Loucy (cell line): Measurements from ENCODE around the gene AMN.

ENCODE experiments used
- H2AFZ ChIP-seq: fragments of 200-600 bp; sonication (generic); 2 replicates; pipeline ENCODE4 v1.6.0; 2016; ENCODE audit warnings: antibody characterized with exemption, mild to moderate bottlenecking, low read length, moderate library complexity
- H3F3A ChIP-seq: fragments of 200-600 bp; 2 replicates; pipeline ENCODE4 v1.6.0; 2016; ENCODE audit warnings: antibody characterized with exemption, low read depth, mild to moderate bottlenecking
- H3K27me3 ChIP-seq: fragments of 200-600 bp; sonication (generic); 2 replicates; pipeline ENCODE4 v1.6.1; 2014; ENCODE audit warnings: low read length, mild to moderate bottlenecking; ENCODE audit not compliant: insufficient read depth, poor library complexity, severe bottlenecking
- H3K36me3 ChIP-seq: fragments of 200-600 bp; sonication (generic); 2 replicates; pipeline ENCODE4 v1.6.1; 2016; ENCODE audit warnings: low read length; ENCODE audit not compliant: insufficient read depth
- H3K4me1 ChIP-seq: fragments of 200-600 bp; sonication (generic); 2 replicates; pipeline ENCODE4 v1.5.1; 2014; ENCODE audit warnings: low read length, mild to moderate bottlenecking; ENCODE audit not compliant: insufficient read depth, poor library complexity, severe bottlenecking
- H3K4me2 ChIP-seq: fragments of 200-600 bp; sonication (generic); 2 replicates; pipeline ENCODE4 v1.6.0; 2014; ENCODE audit warnings: antibody characterized with exemption, low read length, low read depth, mild to moderate bottlenecking; ENCODE audit not compliant: poor library complexity, severe bottlenecking
- H3K4me3 ChIP-seq: fragments of 200-600 bp; sonication (generic); 2 replicates; pipeline ENCODE4 v1.5.1; 2014; ENCODE audit warnings: low read length, mild to moderate bottlenecking, mixed read lengths; ENCODE audit not compliant: poor library complexity, severe bottlenecking
- H3K79me2 ChIP-seq: fragments of 200-600 bp; sonication (generic); 2 replicates; pipeline ENCODE4 v1.6.1; 2014; ENCODE audit warnings: low read length; ENCODE audit not compliant: insufficient read depth
- H3K9ac ChIP-seq: fragments of 200-600 bp; sonication (generic); 2 replicates; pipeline ENCODE4 v1.6.0; 2014; ENCODE audit warnings: mild to moderate bottlenecking, low read depth, low read length, moderate library complexity; ENCODE audit not compliant: poor library complexity, severe bottlenecking
- H3K9me2 ChIP-seq: fragments of 200-600 bp; sonication (generic); replicated peaks from 2 replicates; pipeline ENCODE4 v1.6.1; 2016; ENCODE audit warnings: low read depth, low read length, mixed read lengths
- H3K9me3 ChIP-seq: fragments of 200-600 bp; sonication (generic); 2 replicates; pipeline ENCODE4 v1.6.1; 2014; ENCODE audit warnings: mild to moderate bottlenecking, antibody characterized with exemption, low read length, low read depth; ENCODE audit not compliant: insufficient read depth
- H4K20me1 ChIP-seq: fragments of 200-600 bp; sonication (generic); 2 replicates; pipeline ENCODE4 v1.6.0; 2014; ENCODE audit warnings: antibody characterized with exemption, low read length, mild to moderate bottlenecking; ENCODE audit not compliant: insufficient read depth, poor library complexity, severe bottlenecking
- EZH2phosphoT487 ChIP-seq: fragments of 200-600 bp; IDR thresholded peaks from 2 replicates; pipeline ENCODE4 v1.6.1; 2018; ENCODE audit warnings: antibody characterized with exemption, mild to moderate bottlenecking, moderate library complexity, borderline replicate concordance
- TF ChIP-seq, protein P1 (sequence below): fragments of 200-600 bp; sonication (generic); conservative IDR thresholded peaks from 2 replicates; pipeline ENCODE4 v1.5.1; 2014; ENCODE audit warnings: mild to moderate bottlenecking, antibody characterized with exemption, low read length

The AMN gene

DNA sequence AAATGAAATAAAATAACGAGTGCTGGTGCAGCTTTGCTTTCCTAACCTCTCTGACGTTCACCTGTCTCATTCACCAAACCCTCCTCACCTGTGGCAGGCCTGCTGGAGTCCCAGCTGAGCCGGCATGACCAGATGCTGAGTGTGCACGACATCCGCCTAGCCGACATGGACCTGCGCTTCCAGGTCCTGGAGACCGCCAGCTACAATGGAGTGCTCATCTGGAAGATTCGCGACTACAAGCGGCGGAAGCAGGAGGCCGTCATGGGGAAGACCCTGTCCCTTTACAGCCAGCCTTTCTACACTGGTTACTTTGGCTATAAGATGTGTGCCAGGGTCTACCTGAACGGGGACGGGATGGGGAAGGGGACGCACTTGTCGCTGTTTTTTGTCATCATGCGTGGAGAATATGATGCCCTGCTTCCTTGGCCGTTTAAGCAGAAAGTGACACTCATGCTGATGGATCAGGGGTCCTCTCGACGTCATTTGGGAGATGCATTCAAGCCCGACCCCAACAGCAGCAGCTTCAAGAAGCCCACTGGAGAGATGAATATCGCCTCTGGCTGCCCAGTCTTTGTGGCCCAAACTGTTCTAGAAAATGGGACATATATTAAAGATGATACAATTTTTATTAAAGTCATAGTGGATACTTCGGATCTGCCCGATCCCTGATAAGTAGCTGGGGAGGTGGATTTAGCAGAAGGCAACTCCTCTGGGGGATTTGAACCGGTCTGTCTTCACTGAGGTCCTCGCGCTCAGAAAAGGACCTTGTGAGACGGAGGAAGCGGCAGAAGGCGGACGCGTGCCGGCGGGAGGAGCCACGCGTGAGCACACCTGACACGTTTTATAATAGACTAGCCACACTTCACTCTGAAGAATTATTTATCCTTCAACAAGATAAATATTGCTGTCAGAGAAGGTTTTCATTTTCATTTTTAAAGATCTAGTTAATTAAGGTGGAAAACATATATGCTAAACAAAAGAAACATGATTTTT, 17.1 kb upstream of the AMN start:
- Histone ChIP-seq H3K9ac (no peak overlapping the region), H3K36me3 (peaks cover 10% of the 10 kb centered on the region; the same call in 1 of the 2 replicates), H3K9me3 (no peaks in the 10 kb centered on the region), H3K27me3 (no peaks in the 10 kb centered on the region), H3K4me2 (no peak overlapping the region), H3K4me3 (no peak overlapping the region), H4K20me1 (no peaks in the 10 kb centered on the region), H3K4me1 (no peaks in the 10 kb centered on the region), H2AFZ (no peak overlapping the region), H3K79me2 (no peaks in the 10 kb centered on the region), H3F3A (no peaks in the 10 kb centered on the region), H3K9me2 (no peaks in the 10 kb centered on the region)
- TF ChIP-seq, protein P1, sequence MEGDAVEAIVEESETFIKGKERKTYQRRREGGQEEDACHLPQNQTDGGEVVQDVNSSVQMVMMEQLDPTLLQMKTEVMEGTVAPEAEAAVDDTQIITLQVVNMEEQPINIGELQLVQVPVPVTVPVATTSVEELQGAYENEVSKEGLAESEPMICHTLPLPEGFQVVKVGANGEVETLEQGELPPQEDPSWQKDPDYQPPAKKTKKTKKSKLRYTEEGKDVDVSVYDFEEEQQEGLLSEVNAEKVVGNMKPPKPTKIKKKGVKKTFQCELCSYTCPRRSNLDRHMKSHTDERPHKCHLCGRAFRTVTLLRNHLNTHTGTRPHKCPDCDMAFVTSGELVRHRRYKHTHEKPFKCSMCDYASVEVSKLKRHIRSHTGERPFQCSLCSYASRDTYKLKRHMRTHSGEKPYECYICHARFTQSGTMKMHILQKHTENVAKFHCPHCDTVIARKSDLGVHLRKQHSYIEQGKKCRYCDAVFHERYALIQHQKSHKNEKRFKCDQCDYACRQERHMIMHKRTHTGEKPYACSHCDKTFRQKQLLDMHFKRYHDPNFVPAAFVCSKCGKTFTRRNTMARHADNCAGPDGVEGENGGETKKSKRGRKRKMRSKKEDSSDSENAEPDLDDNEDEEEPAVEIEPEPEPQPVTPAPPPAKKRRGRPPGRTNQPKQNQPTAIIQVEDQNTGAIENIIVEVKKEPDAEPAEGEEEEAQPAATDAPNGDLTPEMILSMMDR = no peak
- no peak for TF ChIP-seq EZH2phosphoT487

DNA sequence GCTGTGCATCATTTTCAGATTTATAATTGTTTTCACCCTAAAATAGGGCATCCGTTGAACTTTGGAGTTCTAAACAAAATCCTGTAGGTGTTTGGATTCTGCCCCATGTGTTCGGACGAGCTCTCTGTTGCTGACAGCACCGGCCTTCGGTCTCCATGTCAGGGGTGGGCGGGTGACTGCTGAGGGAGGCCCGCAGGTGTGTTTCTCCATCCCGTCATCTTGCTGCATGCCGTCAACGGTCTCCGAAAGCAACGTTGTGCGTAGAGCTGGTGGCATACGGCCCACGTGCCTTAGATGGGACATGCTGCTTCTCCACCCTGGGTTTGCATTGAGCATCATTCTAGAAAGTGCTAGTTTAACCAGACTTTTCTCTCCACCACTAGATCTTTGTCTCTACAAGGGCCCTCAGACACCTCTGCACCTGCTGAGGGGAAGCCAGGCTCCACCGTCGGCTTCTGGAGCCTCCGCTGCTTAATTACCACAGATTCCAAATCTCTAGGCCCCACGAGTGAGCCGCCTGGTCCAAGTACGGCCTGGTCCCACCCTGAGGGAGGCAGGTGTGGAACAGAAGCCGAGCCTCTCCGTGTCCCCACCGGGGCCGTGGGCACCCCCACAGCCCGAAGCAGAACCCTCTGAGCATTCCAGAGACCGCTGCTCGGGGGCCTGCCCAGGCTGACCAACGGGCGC, 15.7 kb upstream of the AMN start:
- Histone ChIP-seq H3K79me2 (no peaks in the 10 kb centered on the region), H3F3A (no peaks in the 10 kb centered on the region), H3K9me3 (no peaks in the 10 kb centered on the region), H3K9me2 (no peaks in the 10 kb centered on the region), H3K36me3 (peaks cover 10% of the 10 kb centered on the region; the same call in 1 of the 2 replicates), H2AFZ (no peak overlapping the region), H3K4me1 (no peaks in the 10 kb centered on the region), H3K4me2 (no peak overlapping the region), H4K20me1 (no peaks in the 10 kb centered on the region), H3K9ac (no peak overlapping the region), H3K27me3 (no peaks in the 10 kb centered on the region), H3K4me3 (no peak overlapping the region)
- TF ChIP-seq EZH2phosphoT487 = no peak
- TF ChIP-seq, protein P1 = no peak

DNA sequence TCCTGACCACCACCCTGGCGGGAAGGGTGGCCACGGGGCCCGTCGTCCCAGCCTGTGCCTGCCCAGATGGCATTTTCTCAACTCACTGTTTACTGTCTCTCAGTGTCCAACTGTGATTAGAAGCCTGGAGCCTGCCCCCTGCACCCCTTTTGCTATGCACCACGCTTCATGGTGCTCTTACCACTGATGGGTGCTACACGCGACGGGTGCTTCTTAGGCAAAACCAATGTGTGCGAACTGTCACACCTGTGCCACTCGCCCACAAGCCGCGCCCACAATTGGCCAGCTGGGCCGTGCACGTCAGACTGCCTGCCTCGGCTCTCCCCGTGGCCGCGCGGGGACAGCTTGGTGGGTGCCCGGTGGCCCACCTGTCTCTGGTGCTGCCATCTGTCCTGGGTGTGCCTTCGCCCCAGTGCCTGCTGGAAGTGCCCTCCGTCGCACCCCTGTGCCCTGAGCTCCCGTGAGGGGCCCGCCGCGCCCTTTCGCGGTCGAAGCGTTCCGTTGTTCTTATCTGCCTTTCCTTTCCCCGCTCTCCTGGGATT, 15.1 kb upstream of the AMN start:
- H3K9ac ChIP-seq = no peak overlapping the region
- no peaks in the 10 kb centered on the region for H3K9me2 ChIP-seq
- H3K4me3 ChIP-seq = no peak overlapping the region
- no peak for TF ChIP-seq EZH2phosphoT487
- TF ChIP-seq, protein P1 = no peak
- no peaks in the 10 kb centered on the region for H3K27me3 ChIP-seq
- H2AFZ ChIP-seq = no peak overlapping the region
- no peaks in the 10 kb centered on the region for H3K4me1 ChIP-seq
- no peaks in the 10 kb centered on the region for H3K79me2 ChIP-seq
- H3K9me3 ChIP-seq = no peaks in the 10 kb centered on the region
- H3K4me2 ChIP-seq = no peak overlapping the region
- H4K20me1 ChIP-seq = no peaks in the 10 kb centered on the region
- H3F3A ChIP-seq = no peaks in the 10 kb centered on the region
- peaks cover 10% of the 10 kb centered on the region; the same call in 1 of the 2 replicates for H3K36me3 ChIP-seq
